Sigmoid colon (tissue), 7 donors: ENCODE measurements around the gene ACOX2. TPM values are rescaled to one million over a fixed set of nuclear protein-coding genes. Genes with fewer than 3 reads are reported as not detected.

ENCODE experiments used
- DNase-seq: peaks from one replicate; pipeline ENCODE4 v3.0.0-alpha.2; 2019
- H3K27ac ChIP-seq, 4 donors: fragments of 200-600 bp; sonication (generic); one replicate each; pipeline ENCODE4 v1.5.1; 2016 to 2019; ENCODE audit warnings: mild to moderate bottlenecking in 1 of 4
- H3K27me3 ChIP-seq, 3 donors: fragments of 200-600 bp; sonication (generic); one replicate each; pipeline ENCODE4 v1.5.1; 2019; ENCODE audit warnings: mild to moderate bottlenecking in 1 of 3
- H3K36me3 ChIP-seq, 4 donors: fragments of 200-600 bp; sonication (generic); one replicate each; pipeline ENCODE4 v1.5.1; 2016 to 2019
- H3K4me1 ChIP-seq, 4 donors: fragments of 200-600 bp; sonication (generic); one replicate each; pipeline ENCODE4 v1.5.1; 2017 to 2019
- H3K4me3 ChIP-seq, 4 donors: fragments of 200-600 bp; sonication (generic); one replicate each; pipeline ENCODE4 v1.5.1; 2017 to 2019; ENCODE audit warnings: mild to moderate bottlenecking in 2 of 4, moderate library complexity in 1 of 4
- H3K9me3 ChIP-seq, 4 donors: fragments of 200-600 bp in 3 of 4; sonication (generic) in 3 of 4; one replicate each; pipeline versions ENCODE4 v1.5.1 to v1.6.1; 2013 to 2019
- EP300 ChIP-seq, 4 donors: sonication (generic); formaldehyde crosslinking; IDR thresholded peaks; one replicate each; pipeline ENCODE4 v1.6.1; 2017; ENCODE audit warnings: antibody characterized with exemption in 4 of 4
- POLR2A ChIP-seq, 2 donors: fragments of 450-650 bp; IDR thresholded peaks; one replicate each; pipeline ENCODE4 v1.6.1; 2016; ENCODE audit warnings: antibody characterized with exemption in 2 of 2, mild to moderate bottlenecking in 2 of 2, moderate library complexity in 2 of 2
- POLR2AphosphoS5 ChIP-seq, 4 donors: sonication (generic); formaldehyde crosslinking; IDR thresholded peaks; one replicate each; pipeline ENCODE4 v1.6.1; 2017; ENCODE audit warnings: antibody characterized with exemption in 4 of 4
- WGBS, 2 donors: extraction: QIAGEN DNeasy Blood & Tissue Kit; methylation state at CpG; one replicate each; pipeline ENCODE4 v1.1.7; 2013; 5-methylcytosine and 5-hydroxymethylcytosine counted together
- intact Hi-C: fragments of 100-400 bp; cut with DNase I; formaldehyde crosslinking; loops from one replicate; pipeline ENCODE4 v1.15.1; 2023
- polyA plus RNA-seq, 3 donors: library from polyadenylated mRNA; stranded (reverse); fragments of 200-250 nt; gene quantifications; one replicate each; pipeline ENCODE4 v1.2.3, GENCODE V29; 2013
- total RNA-seq, 4 donors: library from RNA; depleted of rRNA; stranded (reverse); fragments of >200 nt; gene quantifications; one replicate each; pipeline ENCODE4 v1.1.0, GENCODE V29; 2016
- TF ChIP-seq, protein P1 (sequence below), 4 experiments: fragments of 450-650 bp in 3 of 4; fragments of 200-600 bp in 1 of 4; IDR thresholded peaks; one replicate each; pipeline ENCODE4 v1.5.1; 2016 to 2019; ENCODE audit warnings: antibody characterized with exemption in 4 of 4, mild to moderate bottlenecking in 3 of 4, moderate library complexity in 2 of 4
- donor health status: healthy with polysubstance abuse.
- donor health status: Bipolar disorder and iron deficiency.
- donor health status: healthy.

Gene ACOX2
- total and polyA plus RNA-seq, 7 donors: 6.9 to 35.8 (median 26.0) TPM

DNA sequence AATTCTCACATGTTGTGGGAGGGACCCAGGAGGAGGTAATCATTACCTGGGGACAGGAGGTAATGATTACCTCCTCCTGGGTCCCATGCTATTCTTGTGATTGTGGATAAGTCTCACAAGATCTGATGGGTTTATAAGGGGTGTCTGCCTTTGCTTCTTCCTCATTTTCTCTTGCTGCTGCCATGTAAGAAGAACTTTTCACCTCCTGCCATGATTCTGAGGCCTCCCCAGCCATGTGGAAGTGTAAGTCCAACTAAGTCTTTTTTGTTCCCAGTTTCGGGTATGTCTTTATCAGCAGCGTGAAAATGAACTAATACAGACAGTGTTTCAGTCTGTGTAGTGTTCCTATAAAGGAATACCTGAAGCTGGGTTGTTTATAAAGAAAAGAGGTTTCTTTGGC is 58.2 kb downstream of the ACOX2 start:
- H3K27me3 ChIP-seq: no peaks in the 10 kb centered on the region
- H3K27ac ChIP-seq: no peak overlapping the region
- no peaks in the 10 kb centered on the region for H3K4me1 ChIP-seq
- WGBS, 2 donors: 90 to 96% methylated on average over 2 of the region's 2 CpGs
- no peaks in the 10 kb centered on the region for H3K36me3 ChIP-seq
- TF ChIP-seq, protein P1, sequence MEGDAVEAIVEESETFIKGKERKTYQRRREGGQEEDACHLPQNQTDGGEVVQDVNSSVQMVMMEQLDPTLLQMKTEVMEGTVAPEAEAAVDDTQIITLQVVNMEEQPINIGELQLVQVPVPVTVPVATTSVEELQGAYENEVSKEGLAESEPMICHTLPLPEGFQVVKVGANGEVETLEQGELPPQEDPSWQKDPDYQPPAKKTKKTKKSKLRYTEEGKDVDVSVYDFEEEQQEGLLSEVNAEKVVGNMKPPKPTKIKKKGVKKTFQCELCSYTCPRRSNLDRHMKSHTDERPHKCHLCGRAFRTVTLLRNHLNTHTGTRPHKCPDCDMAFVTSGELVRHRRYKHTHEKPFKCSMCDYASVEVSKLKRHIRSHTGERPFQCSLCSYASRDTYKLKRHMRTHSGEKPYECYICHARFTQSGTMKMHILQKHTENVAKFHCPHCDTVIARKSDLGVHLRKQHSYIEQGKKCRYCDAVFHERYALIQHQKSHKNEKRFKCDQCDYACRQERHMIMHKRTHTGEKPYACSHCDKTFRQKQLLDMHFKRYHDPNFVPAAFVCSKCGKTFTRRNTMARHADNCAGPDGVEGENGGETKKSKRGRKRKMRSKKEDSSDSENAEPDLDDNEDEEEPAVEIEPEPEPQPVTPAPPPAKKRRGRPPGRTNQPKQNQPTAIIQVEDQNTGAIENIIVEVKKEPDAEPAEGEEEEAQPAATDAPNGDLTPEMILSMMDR (IDR thresholded peaks at IDR 0.05): no peak
- TF ChIP-seq POLR2AphosphoS5 (IDR thresholded peaks at IDR 0.05) (no peak), POLR2A (IDR thresholded peaks at IDR 0.05) (no peak), EP300 (IDR thresholded peaks at IDR 0.05) (no peak)
- intact Hi-C loops: no loop called here
- no peak overlapping the region for H3K4me3 ChIP-seq
- peaks cover 0 to 1% (median 0%) of the 10 kb centered on the region in 4 donors for H3K9me3 ChIP-seq
- DNase-seq: no peak

DNA sequence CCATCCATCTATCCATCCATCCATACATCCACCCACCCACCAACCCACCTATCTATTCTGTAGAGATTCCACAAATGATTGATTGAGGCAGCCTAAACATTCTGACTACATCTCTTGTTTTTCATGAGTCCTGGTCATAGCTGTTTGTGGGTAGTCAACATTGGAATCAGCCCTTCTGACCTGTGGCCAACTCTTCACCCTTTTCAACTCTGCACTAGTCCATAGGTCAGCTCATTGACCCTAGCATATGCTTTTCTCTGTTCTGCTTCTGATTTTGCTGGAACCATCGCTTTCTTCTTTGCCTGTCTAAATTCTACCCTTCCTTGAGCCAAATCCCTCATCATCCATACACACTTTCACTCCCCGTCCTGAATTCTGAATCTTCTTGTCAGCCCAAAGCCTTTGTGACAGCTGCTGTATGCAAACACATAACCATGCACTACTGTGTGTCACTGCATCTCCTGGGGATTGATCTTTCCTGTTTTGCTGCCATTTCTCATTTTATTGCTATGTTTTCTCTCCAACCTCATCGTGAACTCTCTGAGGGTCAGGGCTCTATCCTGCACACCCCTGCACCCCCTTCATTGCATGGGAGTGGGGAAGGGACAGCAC is 61.9 kb downstream of the ACOX2 start:
- WGBS, 2 donors: 65 to 74% methylated on average over 3 of the region's 3 CpGs
- Histone ChIP-seq H3K27me3 (no peaks in the 10 kb centered on the region), H3K4me1 (peaks cover 0 to 7% (median 0%) of the 10 kb centered on the region in 4 donors), H3K36me3 (no peaks in the 10 kb centered on the region), H3K9me3 (no peaks in the 10 kb centered on the region), H3K27ac (no peak overlapping the region), H3K4me3 (no peak overlapping the region)
- intact Hi-C loops: no loop called here
- TF ChIP-seq POLR2A (IDR thresholded peaks at IDR 0.05): no peak
- TF ChIP-seq EP300 (IDR thresholded peaks at IDR 0.05): no peak
- TF ChIP-seq POLR2AphosphoS5 (IDR thresholded peaks at IDR 0.05): no peak
- TF ChIP-seq, protein P1 (IDR thresholded peaks at IDR 0.05): no peak
- DNase-seq: no peak

DNA sequence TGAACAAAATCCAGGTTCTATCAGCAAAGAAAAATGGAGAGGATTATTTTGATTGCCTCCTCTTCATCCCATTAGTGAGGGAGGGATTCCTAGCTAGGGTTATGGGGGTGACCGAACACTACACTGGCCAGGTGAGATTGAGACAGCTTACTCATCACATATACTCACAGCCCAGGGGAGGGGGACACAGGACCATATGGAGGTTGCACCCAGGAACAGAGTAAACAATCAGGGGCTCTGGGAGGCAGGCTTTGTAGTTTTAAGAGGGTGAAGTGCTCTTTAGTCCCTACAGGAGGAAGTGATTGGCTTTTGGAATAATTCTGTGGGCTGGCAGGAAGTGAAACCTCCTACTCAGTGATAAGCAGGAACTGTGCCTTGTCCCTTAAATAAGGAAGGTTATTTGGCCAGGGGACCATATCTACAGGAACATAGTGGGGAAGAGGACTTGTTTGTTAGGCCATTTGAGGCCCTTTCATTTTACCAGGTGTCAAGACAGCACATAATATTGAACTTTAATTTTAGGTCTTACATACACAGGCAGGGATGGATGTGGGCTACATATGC is 62.6 kb downstream of the ACOX2 start:
- H3K36me3 ChIP-seq: no peaks in the 10 kb centered on the region
- intact Hi-C loops: no loop called here
- 93 to 96% methylated on average over 1 of the region's 1 CpG for WGBS, 2 donors

DNA sequence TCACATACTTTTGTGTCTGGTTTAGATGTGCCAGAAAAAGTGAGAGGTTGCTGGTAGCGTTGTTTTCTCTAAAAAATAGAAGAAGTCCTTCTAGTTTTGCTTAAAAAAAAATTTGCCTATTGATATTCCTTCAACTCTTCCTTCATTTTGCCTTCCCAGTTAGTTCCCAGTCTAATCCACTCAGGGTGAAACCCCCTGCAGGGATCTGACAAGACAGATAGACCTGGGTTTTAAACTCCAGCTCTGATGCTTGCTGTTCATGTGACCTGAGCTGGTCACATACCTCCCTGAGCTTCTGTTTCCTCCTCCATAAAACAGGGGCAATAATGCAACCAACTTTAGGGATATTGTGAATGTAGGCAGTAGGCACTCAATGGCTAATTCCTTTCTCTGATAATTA is 63.7 kb downstream of the ACOX2 start:
- H3K4me1 ChIP-seq: peaks cover 0 to 7% (median 0%) of the 10 kb centered on the region in 4 donors
- no peak overlapping the region for H3K27ac ChIP-seq
- H3K9me3 ChIP-seq: no peaks in the 10 kb centered on the region
- H3K27me3 ChIP-seq: no peaks in the 10 kb centered on the region
- 92 to 93% methylated on average over 1 of the region's 1 CpG for WGBS, 2 donors
- no peak overlapping the region for H3K4me3 ChIP-seq
- no peaks in the 10 kb centered on the region for H3K36me3 ChIP-seq
- intact Hi-C loops: no loop called here
- no peak for TF ChIP-seq POLR2A (IDR thresholded peaks at IDR 0.05)
- TF ChIP-seq EP300 (IDR thresholded peaks at IDR 0.05): no peak
- TF ChIP-seq, protein P1 (IDR thresholded peaks at IDR 0.05): no peak
- DNase-seq: no peak

More for the DNA sequence above, 62.6 kb downstream of the ACOX2 start:
- H3K27me3 ChIP-seq: no peaks in the 10 kb centered on the region
- no peak for DNase-seq
- H3K27ac ChIP-seq: no peak overlapping the region
- H3K4me1 ChIP-seq: peaks cover 0 to 7% (median 0%) of the 10 kb centered on the region in 4 donors
- H3K9me3 ChIP-seq: no peaks in the 10 kb centered on the region
- TF ChIP-seq, protein P1 (IDR thresholded peaks at IDR 0.05): no peak
- TF ChIP-seq POLR2AphosphoS5 (IDR thresholded peaks at IDR 0.05): no peak
- TF ChIP-seq EP300 (IDR thresholded peaks at IDR 0.05): no peak
- TF ChIP-seq POLR2A (IDR thresholded peaks at IDR 0.05): no peak
- no peak overlapping the region for H3K4me3 ChIP-seq
